ENCODE measurements around the gene FFAR2. TPM values are rescaled to one million over a fixed set of nuclear protein-coding genes. Genes with fewer than 3 reads are reported as not detected.

The FFAR2 gene
- total RNA-seq, 3 donors from 2014 or later (not counting 1 experiment from before 2014, with no cell fraction given), result 0.70 to 8.6 (median 1.6) TPM

DNA sequence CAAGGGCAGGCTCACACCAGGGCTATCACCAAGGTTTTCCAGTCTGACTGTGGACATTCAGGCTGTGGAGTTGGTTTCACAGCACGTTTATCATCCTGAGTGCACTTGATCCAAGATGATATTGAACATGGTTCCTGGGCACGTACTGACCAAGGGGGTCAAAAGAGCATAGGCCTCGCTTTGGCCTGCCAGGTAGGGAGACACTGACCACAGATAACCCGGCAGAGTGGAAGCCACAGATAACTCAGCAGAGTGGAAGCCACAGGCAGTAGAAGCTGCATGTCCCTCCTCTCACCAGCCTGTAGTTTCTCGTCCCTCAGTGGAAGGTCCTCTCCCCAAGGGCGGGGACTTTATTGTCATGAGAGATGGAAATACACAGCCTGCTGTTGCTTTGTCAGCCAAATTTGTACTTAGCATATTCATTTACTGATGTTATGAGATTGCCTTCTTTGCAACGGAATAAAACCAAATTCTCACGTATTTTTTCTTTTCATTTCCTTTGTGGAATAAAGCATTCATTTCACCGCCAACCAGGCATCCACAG lies 51.0 kb downstream of the FFAR2 start:
- no peak for DNase-seq
- intact Hi-C loops (cut with micrococcal nuclease), result no loop called here
- Histone ChIP-seq H3K27me3 (ENCODE audit: control insufficient read depth, insufficient read depth, low read length) (no peaks in the 10 kb centered on the region), H3K4me1 (ENCODE audit: control insufficient read depth, insufficient read depth, low read length) (peaks cover 8% of the 10 kb centered on the region), H3K9me3 (ENCODE audit: control insufficient read depth, insufficient read depth, low read length) (no peaks in the 10 kb centered on the region), H3K36me3 (ENCODE audit: control insufficient read depth, insufficient read depth, low read length) (no peaks in the 10 kb centered on the region), H3K4me3 (ENCODE audit: low read length) (no peak overlapping the region), H3K27ac (ENCODE audit: low read length) (no peak overlapping the region)
- TF ChIP-seq, protein P1, sequence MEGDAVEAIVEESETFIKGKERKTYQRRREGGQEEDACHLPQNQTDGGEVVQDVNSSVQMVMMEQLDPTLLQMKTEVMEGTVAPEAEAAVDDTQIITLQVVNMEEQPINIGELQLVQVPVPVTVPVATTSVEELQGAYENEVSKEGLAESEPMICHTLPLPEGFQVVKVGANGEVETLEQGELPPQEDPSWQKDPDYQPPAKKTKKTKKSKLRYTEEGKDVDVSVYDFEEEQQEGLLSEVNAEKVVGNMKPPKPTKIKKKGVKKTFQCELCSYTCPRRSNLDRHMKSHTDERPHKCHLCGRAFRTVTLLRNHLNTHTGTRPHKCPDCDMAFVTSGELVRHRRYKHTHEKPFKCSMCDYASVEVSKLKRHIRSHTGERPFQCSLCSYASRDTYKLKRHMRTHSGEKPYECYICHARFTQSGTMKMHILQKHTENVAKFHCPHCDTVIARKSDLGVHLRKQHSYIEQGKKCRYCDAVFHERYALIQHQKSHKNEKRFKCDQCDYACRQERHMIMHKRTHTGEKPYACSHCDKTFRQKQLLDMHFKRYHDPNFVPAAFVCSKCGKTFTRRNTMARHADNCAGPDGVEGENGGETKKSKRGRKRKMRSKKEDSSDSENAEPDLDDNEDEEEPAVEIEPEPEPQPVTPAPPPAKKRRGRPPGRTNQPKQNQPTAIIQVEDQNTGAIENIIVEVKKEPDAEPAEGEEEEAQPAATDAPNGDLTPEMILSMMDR (IDR thresholded peaks at IDR 0.05), result no peak
- H3K9me3 Mint-ChIP-seq, result no peaks in the 10 kb centered on the region
- no peak for ATAC-seq
- H3K4me3 Mint-ChIP-seq, result no peak overlapping the region
- H3K36me3 Mint-ChIP-seq, result no peaks in the 10 kb centered on the region
- H3K4me1 Mint-ChIP-seq, result peaks cover 0 to 10% of the 10 kb centered on the region in 2 donors
- no peak overlapping the region for H3K27ac Mint-ChIP-seq
- 80% methylated on average over 9 of the region's 9 CpGs for WGBS (ENCODE audit: insufficient coverage)
- peaks cover 0 to 5% of the 10 kb centered on the region in 2 donors for H3K27me3 Mint-ChIP-seq (ENCODE audit: low read depth in 2 of 2)

DNA sequence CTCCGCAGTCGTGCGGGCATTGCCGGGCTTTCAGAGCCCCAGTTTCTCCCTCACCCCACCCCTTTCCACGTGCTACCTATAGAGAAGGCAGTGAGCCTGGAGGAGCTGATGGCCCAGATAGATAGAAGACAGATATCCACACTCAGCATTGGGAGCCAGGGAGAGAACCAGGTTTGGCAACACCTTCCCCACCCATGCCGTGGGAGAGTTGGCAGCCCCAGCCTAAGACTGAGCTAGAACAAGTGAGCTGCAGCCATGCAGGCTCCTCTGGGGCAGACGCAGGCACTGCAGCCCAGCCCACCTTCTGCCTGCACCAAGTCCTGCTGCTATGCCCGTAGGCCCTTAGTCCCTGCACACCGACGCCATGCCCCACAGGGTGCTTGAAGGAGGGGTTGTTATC lies 52.6 kb downstream of the FFAR2 start:
- no peak for DNase-seq
- H3K4me3 ChIP-seq (ENCODE audit: low read length), result no peak overlapping the region
- no peak for ATAC-seq
- Mint-ChIP-seq H3K27me3 (ENCODE audit: low read depth in 2 of 2) (peaks cover 0 to 2% of the 10 kb centered on the region in 2 donors), H3K9me3 (no peaks in the 10 kb centered on the region), H3K4me3 (no peak overlapping the region), H3K4me1 (peaks cover 0 to under 1% of the 10 kb centered on the region in 2 donors), H3K36me3 (no peaks in the 10 kb centered on the region), H3K27ac (no peak overlapping the region)
- no peaks in the 10 kb centered on the region for H3K9me3 ChIP-seq (ENCODE audit: control insufficient read depth, insufficient read depth, low read length)
- H3K27ac ChIP-seq (ENCODE audit: low read length), result no peak overlapping the region
- intact Hi-C loops (cut with micrococcal nuclease), result no loop called here
- H3K4me1 ChIP-seq (ENCODE audit: control insufficient read depth, insufficient read depth, low read length), result no peaks in the 10 kb centered on the region
- no peaks in the 10 kb centered on the region for H3K36me3 ChIP-seq (ENCODE audit: control insufficient read depth, insufficient read depth, low read length)
- WGBS (ENCODE audit: insufficient coverage), result 88% methylated on average over 7 of the region's 10 CpGs
- no peaks in the 10 kb centered on the region for H3K27me3 ChIP-seq (ENCODE audit: control insufficient read depth, insufficient read depth, low read length)
- TF ChIP-seq, protein P1 (IDR thresholded peaks at IDR 0.05), result no peak

Other genes with a start within 250 kb of the FFAR2 start
- not detected for gene FAM187B, start 219.5 kb upstream of the FFAR2 start, total RNA-seq
- gene LSR, start 199.3 kb upstream of the FFAR2 start, total RNA-seq, result 1 to 10 TPM; 3.4 to 6.9 (median 6.7) TPM
- gene USF2, start 179.3 kb upstream of the FFAR2 start, total RNA-seq, result 100 to 1,000 TPM; 243 to 253 (median 250) TPM
- gene HAMP, start 165.7 kb upstream of the FFAR2 start, total RNA-seq, result 1 to 10 TPM in 1 of 3 donors, under 1 TPM in 2; 0.34 to 1.5 (median 0.45) TPM
- gene MAG, start 156.1 kb upstream of the FFAR2 start, total RNA-seq, result not detected
- gene CD22, start 119.1 kb upstream of the FFAR2 start, total RNA-seq, result 1 to 10 TPM; 4.3 to 7.0 (median 6.0) TPM
- gene FFAR1, start 100.4 kb upstream of the FFAR2 start, total RNA-seq, result under 1 TPM in 2 of 3 donors, not detected in 1; 0.30 to 0.47 TPM
- gene FFAR3, start 89.8 kb upstream of the FFAR2 start, total RNA-seq, result 1 to 10 TPM in 1 of 3 donors, under 1 TPM in 1, not detected in 1; 0.92 to 2.7 TPM
- gene GPR42, start 77.2 kb upstream of the FFAR2 start, total RNA-seq, result 1 to 10 TPM in 1 of 3 donors, under 1 TPM in 1, not detected in 1; 0.19 to 1.5 TPM
- gene KRTDAP, start 42.2 kb downstream of the FFAR2 start, total RNA-seq, result not detected
- 10 to 100 TPM; 10.7 to 15.3 (median 11.3) TPM for gene DMKN, start 65.4 kb downstream of the FFAR2 start, total RNA-seq
- gene SBSN, start 80.1 kb downstream of the FFAR2 start, total RNA-seq, result not detected
- gene GAPDHS, start 85.2 kb downstream of the FFAR2 start, total RNA-seq, result not detected
- 10 to 100 TPM; 30.6 to 37.9 (median 31.2) TPM for gene TMEM147, start 97.4 kb downstream of the FFAR2 start, total RNA-seq
- gene ATP4A, start 115.4 kb downstream of the FFAR2 start, total RNA-seq, result not detected
- gene PMIS2, start 137.9 kb downstream of the FFAR2 start, total RNA-seq, result not detected
- 10 to 100 TPM; 17.5 to 26.4 (median 21.6) TPM for gene HAUS5, start 164.5 kb downstream of the FFAR2 start, total RNA-seq
- 10 to 100 TPM; 51.6 to 61.7 (median 58.2) TPM for gene RBM42, start 180.8 kb downstream of the FFAR2 start, total RNA-seq
- gene ETV2, start 193.5 kb downstream of the FFAR2 start, total RNA-seq, result 1 to 10 TPM in 1 of 3 donors, under 1 TPM in 2; 0.48 to 2.0 (median 0.87) TPM
- gene COX6B1, start 200.1 kb downstream of the FFAR2 start, total RNA-seq, result 100 to 1,000 TPM; 213 to 247 (median 215) TPM
- gene UPK1A, start 218.3 kb downstream of the FFAR2 start, total RNA-seq, result not detected